Caco-2 (cell line): Measurements from ENCODE around the gene MAST4. TPM values are rescaled to one million over a fixed set of nuclear protein-coding genes. Genes with fewer than 3 reads are reported as not detected.

Source experiments
- BruUV-seq: library from RNA; stranded (reverse); fragments of 400-500 nt; replicated peaks from 2 replicates; lab custom pipeline; 2021; lab: Mats Ljungman, UMichigan
- CTCF ChIA-PET: fragments of 300-600 bp; sonication (Branson Sonifier 250); formaldehyde crosslinking; loops from one replicate; lab custom pipeline; 2022; ENCODE audit warnings: antibody characterized with exemption; lab: Charles Lee
- POLR2A ChIA-PET: fragments of 300-600 bp; sonication (Branson Sonifier 250); formaldehyde crosslinking; loops from one replicate; lab custom pipeline; 2022; ENCODE audit warnings: antibody characterized with exemption; lab: Charles Lee
- DNase-seq, 2 experiments: peaks; one replicate each; pipeline versions ENCODE4 v3.0.0 to v3.0.0-alpha.2; 2020 to 2022
- H3K27me3 ChIP-seq: replicated peaks from 2 replicates; pipeline ENCODE4 v1.6.0; 2011; ENCODE audit warnings: low read length; ENCODE audit not compliant: control insufficient read depth, insufficient read depth
- H3K36me3 ChIP-seq: 2 replicates; pipeline ENCODE4 v1.5.1; 2011; ENCODE audit warnings: low read length; ENCODE audit not compliant: control insufficient read depth, insufficient read depth
- H3K4me1 ChIP-seq: fragments of 250-450 bp; sonication (Bioruptor Pico); 2 replicates; pipeline ENCODE4 v1.5.1; 2020; ENCODE audit warnings: mild to moderate bottlenecking
- H3K4me3 ChIP-seq: 2 replicates; pipeline ENCODE4 v1.5.1; 2011; ENCODE audit warnings: low read depth, mild to moderate bottlenecking, control low read depth, low read length
- H3K9me3 ChIP-seq: fragments of 250-450 bp; sonication (Bioruptor Pico); 2 replicates; pipeline ENCODE4 v1.5.1; 2020; ENCODE audit warnings: mild to moderate bottlenecking, moderate library complexity
- H3K27ac Mint-ChIP-seq: one replicate; pipeline ENCODE4 v1.8.0; 2022; ENCODE audit warnings: mixed read lengths; ENCODE audit not compliant: unreplicated experiment
- H3K27me3 Mint-ChIP-seq: one replicate; pipeline ENCODE4 v1.8.0; 2022; ENCODE audit warnings: mixed read lengths; ENCODE audit not compliant: insufficient read depth, unreplicated experiment
- H3K36me3 Mint-ChIP-seq: one replicate; pipeline ENCODE4 v1.8.0; 2022; ENCODE audit warnings: mild to moderate bottlenecking, mixed read lengths; ENCODE audit not compliant: insufficient read depth, unreplicated experiment
- H3K4me1 Mint-ChIP-seq: one replicate; pipeline ENCODE4 v1.8.0; 2022; ENCODE audit warnings: low read depth, mixed read lengths; ENCODE audit not compliant: unreplicated experiment
- H3K4me3 Mint-ChIP-seq: one replicate; pipeline ENCODE4 v1.8.0; 2022; ENCODE audit warnings: mild to moderate bottlenecking, moderate library complexity, mixed read lengths; ENCODE audit not compliant: unreplicated experiment
- H3K9me3 Mint-ChIP-seq: one replicate; pipeline ENCODE4 v1.8.0; 2022; ENCODE audit warnings: mixed read lengths; ENCODE audit not compliant: unreplicated experiment
- CTCF ChIP-seq, 2 experiments: fragments of 200-600 bp in 1 of 2; IDR thresholded peaks; 1 replicate in 1 of 2; 2 replicates in 1 of 2; pipeline versions ENCODE4 v1.5.1 to v1.8.0; 2011 to 2022; ENCODE audit warnings: antibody characterized with exemption in 1 of 2, control low read depth in 1 of 2, inconsistent platforms in 1 of 2, low read depth in 1 of 2, low read length in 1 of 2, mild to moderate bottlenecking in 1 of 2, moderate library complexity in 1 of 2; ENCODE audit not compliant: insufficient read depth in 1 of 2, severe bottlenecking in 1 of 2, unreplicated experiment in 1 of 2
- intact Hi-C: fragments of 100-400 bp; cut with micrococcal nuclease; formaldehyde crosslinking; loops from one replicate; pipeline ENCODE4 v1.10.0; 2022; ENCODE audit not compliant: unreplicated experiment
- total RNA-seq: library from RNA; stranded (reverse); gene quantifications from 2 replicates; pipeline ENCODE4 v1.2.3, GENCODE V29; 2022

The MAST4 gene
- total RNA-seq, 1 experiment from 2014 or later: 17.8 TPM

- Mint-ChIP-seq H3K27me3 (peaks cover 27% of the 10 kb centered on the region), H3K9me3 (no peaks in the 10 kb centered on the region), H3K4me1 (peaks cover 10% of the 10 kb centered on the region), H3K4me3 (no peak overlapping the region), H3K27ac (no peak overlapping the region), H3K36me3 (no peaks in the 10 kb centered on the region)
- 0 out of 2 replicates have a peak, but pooled peaks cover 1% of the 10 kb centered on the region for H3K27me3 ChIP-seq
- CTCF ChIA-PET: no interaction called here
- TF ChIP-seq CTCF (IDR thresholded peaks at IDR 0.05; ENCODE audit: insufficient read depth in 1 of 2, low read depth in 1 of 2, low read length in 1 of 2, severe bottlenecking in 1 of 2, unreplicated experiment in 1 of 2): no peak
- H3K4me3 ChIP-seq: no peak overlapping the region
- no peaks in the 10 kb centered on the region for H3K4me1 ChIP-seq
- POLR2A ChIA-PET: no interaction called here
- BruUV-seq: no TSS peak
- H3K36me3 ChIP-seq: no peaks in the 10 kb centered on the region
- H3K9me3 ChIP-seq: no peaks in the 10 kb centered on the region
- DNase-seq: no peak
- intact Hi-C loops: no loop called here
Measured at GRCh38 chr5:66824476-66824875, 228.3 kb downstream of the MAST4 start.

GRCh38 chr5:66826263-66826662 is 230.1 kb downstream of the MAST4 start:
- CTCF ChIA-PET: no interaction called here
- Mint-ChIP-seq H3K4me1 (peaks cover 10% of the 10 kb centered on the region), H3K36me3 (no peaks in the 10 kb centered on the region), H3K9me3 (no peaks in the 10 kb centered on the region), H3K4me3 (no peak overlapping the region), H3K27me3 (peaks cover 31% of the 10 kb centered on the region), H3K27ac (no peak overlapping the region)
- Histone ChIP-seq H3K4me3 (no peak overlapping the region), H3K9me3 (no peaks in the 10 kb centered on the region), H3K36me3 (no peaks in the 10 kb centered on the region), H3K27me3 (0 out of 2 replicates have a peak, but pooled peaks cover 1% of the 10 kb centered on the region), H3K4me1 (no peaks in the 10 kb centered on the region)
- BruUV-seq: no TSS peak
- POLR2A ChIA-PET: no interaction called here
- intact Hi-C loops: loop anchor here (5.0 kb wide), 1 partner anchor 36 kb away; no protein-coding TSS in a partner anchor
- TF ChIP-seq CTCF (IDR thresholded peaks at IDR 0.05; ENCODE audit: insufficient read depth in 1 of 2, low read depth in 1 of 2, low read length in 1 of 2, severe bottlenecking in 1 of 2, unreplicated experiment in 1 of 2): no peak
- no peak for DNase-seq

- no peak for DNase-seq
- Mint-ChIP-seq H3K4me1 (peaks cover 10% of the 10 kb centered on the region), H3K36me3 (no peaks in the 10 kb centered on the region), H3K27ac (no peak overlapping the region), H3K9me3 (no peaks in the 10 kb centered on the region), H3K27me3 (peaks cover 28% of the 10 kb centered on the region), H3K4me3 (no peak overlapping the region)
- POLR2A ChIA-PET: no interaction called here
- H3K4me3 ChIP-seq: no peak overlapping the region
- CTCF ChIA-PET: no interaction called here
- TF ChIP-seq CTCF (IDR thresholded peaks at IDR 0.05; ENCODE audit: insufficient read depth in 1 of 2, low read depth in 1 of 2, low read length in 1 of 2, severe bottlenecking in 1 of 2, unreplicated experiment in 1 of 2): no peak
- H3K27me3 ChIP-seq: 0 out of 2 replicates have a peak, but pooled peaks cover under 1% of the 10 kb centered on the region
- no peaks in the 10 kb centered on the region for H3K36me3 ChIP-seq
- no peaks in the 10 kb centered on the region for H3K9me3 ChIP-seq
- BruUV-seq: no TSS peak
- intact Hi-C loops: loop anchor here (5.0 kb wide), 1 partner anchor 36 kb away; no protein-coding TSS in a partner anchor
- H3K4me1 ChIP-seq: no peaks in the 10 kb centered on the region
Measured at GRCh38 chr5:66826696-66827095, 230.5 kb downstream of the MAST4 start.
